GM18517 (cell line): ENCODE measurements around the gene PRR16.
"Not testable (repeated sequence)": the region's sequence is repeated elsewhere in the genome, so short reads cannot be mapped to it uniquely, and the experiment has no call there.

ENCODE experiments used
- ATAC-seq: cut with Tn5 transposase; IDR thresholded peaks from one replicate; pipeline ENCODE4 v1.9.1; 2021; ENCODE audit warnings: mild to moderate bottlenecking, moderate library complexity; ENCODE audit not compliant: unreplicated experiment

The PRR16 gene

DNA sequence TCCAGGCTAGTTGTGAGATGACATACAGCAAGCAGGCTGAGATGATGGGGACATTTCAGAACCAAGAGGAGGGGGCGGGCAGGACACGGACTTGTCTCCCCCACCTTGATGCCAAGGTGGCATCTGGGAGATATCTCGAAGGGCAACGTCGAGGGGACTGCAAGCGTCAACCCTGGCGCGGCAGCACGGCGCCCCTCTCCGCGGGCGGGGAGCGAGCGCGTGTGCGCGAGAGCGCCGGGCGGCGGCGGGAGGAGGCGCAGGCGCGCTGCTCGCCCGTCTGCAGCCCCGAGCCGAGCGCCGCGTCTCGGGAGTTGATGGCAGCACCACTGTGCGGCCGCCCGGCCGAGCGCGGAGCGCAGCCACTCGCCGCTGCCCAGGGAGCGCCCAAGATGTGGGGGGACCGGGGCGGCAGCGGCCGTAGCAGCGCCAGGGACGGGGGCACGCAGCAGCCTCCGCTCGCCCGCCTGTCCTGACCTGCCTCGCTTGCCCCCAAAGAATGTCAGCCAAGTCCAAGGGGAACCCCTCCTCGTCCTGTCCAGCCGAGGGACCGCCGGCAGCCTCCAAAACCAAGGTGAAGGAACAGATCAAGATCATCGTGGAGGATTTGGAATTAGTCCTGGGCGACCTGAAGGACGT, at the start of gene PRR16:
PRR16 (plus strand) TSS at position 310 of the 636 bp plus-strand sequence.
- ATAC-seq, result peak; percentile 61

GRCh38 chr5:120415985-120416384, 48.1 kb upstream of the PRR16 start:
- ATAC-seq, result no peak

DNA sequence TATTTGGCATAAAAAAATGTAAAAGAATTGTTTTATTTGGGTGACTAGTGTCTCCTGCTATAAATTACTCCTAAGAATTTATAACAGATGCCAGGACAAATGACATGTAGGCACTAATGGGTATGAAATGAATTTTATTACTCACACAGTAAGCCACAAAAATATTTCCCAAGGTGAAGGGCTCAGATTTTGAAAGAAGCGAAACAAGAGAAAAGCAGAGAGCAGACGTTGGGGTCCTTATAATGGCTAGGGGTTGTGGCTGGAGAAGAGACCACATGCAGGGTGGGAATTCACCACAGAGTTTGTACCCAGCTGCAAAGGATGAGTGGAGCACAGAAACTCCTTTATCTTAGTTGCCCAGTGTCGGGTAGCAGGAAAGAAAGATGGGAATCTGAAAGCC, 45.0 kb upstream of the PRR16 start:
- ATAC-seq, result no peak

GRCh38 chr5:120426633-120427275, 37.3 kb upstream of the PRR16 start:
- ATAC-seq, result not testable (repeated sequence)

DNA sequence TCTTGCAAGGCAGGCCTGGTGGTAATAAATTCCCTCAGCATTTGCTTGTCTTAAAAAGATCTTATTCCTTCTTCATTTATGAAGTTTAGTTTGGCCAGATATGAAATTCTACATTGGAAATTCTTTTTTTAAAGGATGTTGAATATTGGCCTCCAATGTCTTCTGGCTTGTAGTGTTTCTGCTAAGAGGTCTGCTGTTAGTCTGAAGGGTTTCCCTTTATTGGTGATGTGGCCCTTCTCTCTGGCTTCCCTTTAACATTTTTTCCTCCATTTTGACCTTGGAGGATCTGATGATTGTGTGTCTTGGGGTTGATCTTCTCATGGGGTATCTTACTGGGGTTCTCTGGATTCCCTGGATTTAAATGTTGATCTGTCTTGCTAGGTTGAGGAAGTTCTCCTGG, 33.5 kb upstream of the PRR16 start:
- no peak for ATAC-seq

GRCh38 chr5:120432861-120433260, 31.2 kb upstream of the PRR16 start:
- no peak for ATAC-seq

DNA sequence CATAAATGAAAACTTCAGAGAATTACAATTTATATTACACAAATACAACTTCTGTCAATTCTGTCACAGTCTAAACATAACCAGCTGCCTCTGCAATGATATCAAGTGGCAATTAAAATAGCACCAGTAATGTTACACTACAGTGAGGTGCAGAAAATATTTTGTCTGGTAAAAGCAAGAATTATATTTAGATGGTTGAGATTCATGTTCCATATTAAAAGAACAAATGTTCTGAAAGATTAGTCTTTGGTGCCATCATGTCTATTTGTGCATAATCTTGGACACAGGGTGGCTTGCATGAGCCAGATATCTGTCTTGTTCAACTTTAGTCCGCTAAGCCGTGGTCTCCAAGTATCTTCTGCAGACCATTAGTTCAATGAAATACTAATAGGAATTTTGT, 29.0 kb upstream of the PRR16 start:
- no peak for ATAC-seq

DNA sequence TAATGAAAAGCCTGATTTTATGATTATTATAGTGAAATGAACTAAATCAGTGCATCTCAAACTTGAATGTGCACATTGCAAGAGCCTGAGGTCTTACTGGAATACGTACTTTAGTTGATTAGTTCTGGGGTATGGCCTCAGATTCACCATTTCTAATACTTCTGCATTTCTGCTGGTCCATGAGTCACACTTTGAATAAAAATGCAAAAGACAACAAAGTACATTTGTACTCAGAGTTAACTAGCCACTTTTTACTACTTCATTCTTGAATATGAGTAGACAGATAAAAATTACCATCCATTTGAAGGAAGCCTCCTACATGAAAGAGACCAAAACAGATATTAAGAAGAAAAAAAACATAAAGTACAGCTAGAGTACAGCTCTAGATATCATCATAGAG, 27.1 kb upstream of the PRR16 start:
- no peak for ATAC-seq

GRCh38 chr5:120442694-120443093, 21.4 kb upstream of the PRR16 start:
- ATAC-seq, result no peak

DNA sequence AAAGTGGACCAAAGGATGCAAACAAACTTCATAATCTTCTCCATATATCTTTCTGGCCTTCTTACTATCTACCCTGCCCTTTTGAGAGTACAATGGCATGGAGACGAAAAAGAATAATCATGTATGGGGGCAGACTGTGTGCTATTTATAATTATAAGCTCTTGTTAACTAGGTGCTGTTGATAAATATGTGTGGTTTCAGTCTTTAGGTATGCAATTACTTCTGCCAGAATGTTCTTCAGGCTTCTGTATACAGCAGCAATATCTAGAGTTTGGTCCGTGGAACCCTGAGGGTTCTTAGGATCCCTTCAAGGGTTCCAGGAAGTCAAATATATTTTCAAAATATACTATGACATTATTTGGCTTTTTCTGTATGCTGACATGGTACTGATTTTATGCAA, 20.5 kb upstream of the PRR16 start:
- ATAC-seq, result no peak

GRCh38 chr5:120446068-120446492, 18.0 kb upstream of the PRR16 start:
- no peak for ATAC-seq

- ATAC-seq, result no peak
Measured at GRCh38 chr5:120446901-120447300, 17.2 kb upstream of the PRR16 start.

DNA sequence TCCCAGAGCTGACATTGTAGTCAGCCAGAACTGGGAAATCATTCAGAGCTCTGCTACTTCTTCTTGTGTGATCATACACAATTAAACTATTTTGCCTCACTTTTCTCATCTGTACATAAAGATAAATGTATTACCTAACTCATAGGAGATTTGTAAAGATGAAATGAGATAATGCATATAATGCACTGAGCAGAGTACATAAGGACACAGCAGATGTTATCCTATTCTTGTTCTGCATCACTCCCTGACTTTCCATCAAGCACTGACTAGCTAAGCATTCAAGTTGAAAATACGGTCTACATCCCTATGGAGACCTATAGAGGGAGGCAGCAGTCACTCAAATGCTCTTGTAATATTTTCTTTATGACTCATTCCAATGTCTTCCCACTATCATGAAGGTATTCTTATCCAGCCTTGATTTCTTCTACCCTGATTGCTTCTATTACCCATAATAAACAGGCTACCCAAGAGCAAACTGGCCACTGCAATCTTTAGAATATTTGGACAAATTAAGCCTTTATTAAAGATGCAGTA, 16.3 kb upstream of the PRR16 start:
- no peak for ATAC-seq

DNA sequence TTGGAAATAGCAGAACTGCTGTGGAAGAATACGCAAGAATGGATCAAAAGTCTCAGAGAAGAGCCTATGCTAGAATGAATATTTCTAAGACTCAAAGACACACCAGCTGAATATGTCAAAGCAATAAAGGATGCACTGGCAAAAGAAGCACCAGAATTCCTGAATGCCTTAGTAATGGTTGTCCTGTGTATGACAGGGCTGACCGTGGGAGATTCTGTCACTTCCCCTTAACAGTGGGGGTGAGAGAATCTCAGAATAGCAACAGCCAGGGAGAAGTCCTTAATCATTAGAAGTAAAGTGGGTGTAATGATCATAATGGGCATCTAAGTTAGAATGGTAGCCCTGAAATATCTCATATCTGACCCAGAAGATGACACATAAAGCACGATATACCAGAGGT, 14.6 kb upstream of the PRR16 start:
- no peak for ATAC-seq

GRCh38 chr5:120450910-120451309, 13.2 kb upstream of the PRR16 start:
- no peak for ATAC-seq

DNA sequence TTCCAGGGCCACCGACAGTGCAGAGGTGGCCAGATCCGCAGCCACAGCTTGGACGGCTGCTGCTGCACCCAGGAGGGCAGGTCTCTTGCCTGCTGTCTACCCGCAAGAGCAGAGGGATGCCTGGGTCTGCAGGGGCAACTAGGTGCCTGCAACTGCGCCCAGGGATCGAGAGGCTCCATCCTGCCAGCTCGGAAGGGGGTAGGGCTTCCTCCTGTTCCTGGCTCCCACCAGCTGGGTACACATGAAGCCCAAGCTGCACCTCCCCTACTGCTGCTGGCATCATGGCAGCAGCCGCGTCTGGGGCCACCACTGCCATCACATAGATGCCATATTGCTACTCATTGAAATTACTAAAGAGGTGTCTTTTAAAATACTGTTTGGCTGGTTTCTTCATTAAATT, 12.7 kb upstream of the PRR16 start:
- ATAC-seq, result no peak

DNA sequence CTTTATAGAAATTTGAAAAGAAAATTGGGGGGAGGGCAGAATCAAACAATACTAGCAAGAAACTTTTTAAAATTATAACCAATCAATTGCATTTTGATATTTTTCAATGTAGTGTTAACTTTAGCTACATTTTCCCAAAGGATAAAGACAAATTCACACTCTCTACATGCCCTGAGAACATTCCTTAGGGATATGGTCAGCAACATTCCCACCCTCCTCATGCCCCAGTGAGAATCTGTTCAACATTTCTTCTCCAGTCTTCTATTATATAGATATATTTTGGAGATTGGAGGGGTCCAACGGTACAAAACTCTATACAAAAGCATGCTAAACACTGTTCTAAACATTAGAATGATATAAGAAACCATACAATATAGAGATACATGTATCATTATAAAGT, 11.6 kb upstream of the PRR16 start:
- no peak for ATAC-seq

- no peak for ATAC-seq
Measured at GRCh38 chr5:120454094-120454798, 9.9 kb upstream of the PRR16 start.

GRCh38 chr5:120456006-120456405, 8.1 kb upstream of the PRR16 start:
- ATAC-seq, result no peak

DNA sequence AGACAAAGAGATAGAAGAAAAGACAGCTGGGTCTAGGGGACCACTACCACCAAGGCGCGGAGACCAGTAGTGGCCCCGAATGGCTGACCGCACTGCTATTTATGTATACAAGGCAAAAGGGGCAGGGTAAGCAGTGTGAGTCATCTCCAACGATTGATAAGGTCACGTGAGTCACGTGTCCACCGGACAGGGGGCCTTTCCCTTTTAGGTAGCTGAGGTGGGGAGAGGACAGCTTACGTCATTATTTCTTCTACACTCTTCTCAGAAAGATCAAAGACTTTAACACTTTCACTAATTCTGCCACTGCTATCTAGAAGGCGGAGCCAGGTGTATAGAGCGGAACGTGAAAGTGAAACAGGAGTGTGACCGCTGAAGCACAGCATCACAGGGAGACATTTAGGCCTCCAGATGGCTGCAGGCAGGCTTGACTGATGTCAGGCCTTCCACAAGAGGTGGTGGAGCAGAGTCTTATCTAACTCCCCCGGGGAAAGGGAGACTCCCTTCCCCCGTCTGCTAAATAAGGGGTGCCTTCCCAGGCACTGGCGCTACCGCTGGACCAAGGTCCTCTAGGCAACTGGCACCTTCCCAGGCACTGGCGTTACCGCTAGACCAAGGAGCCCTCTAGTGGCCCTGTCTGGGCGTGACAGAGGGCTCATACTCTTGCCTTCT, 6.1 kb upstream of the PRR16 start:
- peak; percentile 85 for ATAC-seq

DNA sequence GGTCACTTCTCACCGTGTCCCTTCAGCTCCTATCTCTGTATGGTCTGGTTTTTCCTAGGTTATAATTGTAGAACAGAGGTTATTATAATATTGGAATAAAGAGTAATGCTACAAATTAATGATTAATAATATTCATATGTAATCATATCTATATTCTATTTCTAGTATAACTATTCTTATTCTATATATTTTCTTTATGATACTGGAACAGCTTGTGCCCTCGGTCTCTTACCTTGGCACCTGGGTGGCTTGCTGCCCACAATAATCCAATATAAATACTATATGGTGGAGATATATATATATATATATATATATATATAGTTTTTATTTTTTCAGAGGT, 5.6 kb upstream of the PRR16 start:
- not testable (repeated sequence) for ATAC-seq

DNA sequence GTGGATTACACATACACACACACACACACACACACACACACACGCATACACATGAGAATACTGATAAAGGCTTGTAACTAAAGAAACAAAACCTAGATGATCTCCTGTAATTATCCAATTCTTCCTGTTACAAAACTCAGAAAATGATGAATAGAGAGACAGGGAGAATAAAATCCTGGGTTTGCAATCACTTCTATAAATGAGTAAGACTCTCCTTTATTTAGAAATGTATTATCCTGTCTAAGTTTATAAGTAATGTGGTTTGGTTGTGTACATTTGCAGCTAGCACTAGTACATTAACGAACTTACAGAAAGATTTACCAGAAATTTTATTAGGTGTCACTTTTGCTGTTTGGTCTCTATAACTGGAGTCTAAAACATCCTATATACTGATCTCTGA, 2.8 kb upstream of the PRR16 start:
- ATAC-seq, result no peak
